ENCODE measurements around the gene PCSK5.
"Not testable (repeated sequence)": the region's sequence is repeated elsewhere in the genome, so short reads cannot be mapped to it uniquely, and the experiment has no call there.

PCSK5 gene

DNA sequence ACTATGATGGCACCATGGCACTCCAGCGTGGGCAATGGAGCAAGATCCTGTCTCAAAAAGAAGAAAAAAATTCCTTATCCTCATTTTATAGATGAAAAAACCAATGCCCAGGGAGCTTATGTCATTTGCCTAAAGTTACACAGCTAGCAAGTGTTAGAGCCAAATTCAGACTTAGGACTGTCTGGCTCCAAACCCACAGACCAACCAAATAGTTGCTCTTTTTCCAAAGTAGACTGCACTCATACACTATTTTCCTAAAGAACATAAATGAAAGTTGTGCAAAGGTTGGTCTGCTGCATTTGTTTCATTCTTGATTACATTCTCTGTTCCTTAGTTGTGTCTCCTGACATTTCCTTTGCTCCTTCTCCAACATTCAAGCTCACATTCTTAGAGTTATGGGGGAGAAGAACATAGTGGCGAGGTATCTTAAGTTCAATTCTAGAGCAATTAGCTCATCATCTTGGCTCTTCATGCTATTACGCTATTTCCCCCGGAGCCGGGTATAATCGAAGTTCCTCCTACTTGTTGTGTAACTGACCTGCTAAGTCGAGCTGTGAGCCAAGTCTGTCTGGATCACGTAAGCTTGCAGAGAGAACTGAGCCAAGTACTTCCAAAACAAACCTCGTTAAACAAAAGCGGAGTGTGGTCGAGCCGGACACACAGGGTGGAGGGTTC is 365.4 kb downstream of the PCSK5 start:
- no peak for DNase-seq

DNA sequence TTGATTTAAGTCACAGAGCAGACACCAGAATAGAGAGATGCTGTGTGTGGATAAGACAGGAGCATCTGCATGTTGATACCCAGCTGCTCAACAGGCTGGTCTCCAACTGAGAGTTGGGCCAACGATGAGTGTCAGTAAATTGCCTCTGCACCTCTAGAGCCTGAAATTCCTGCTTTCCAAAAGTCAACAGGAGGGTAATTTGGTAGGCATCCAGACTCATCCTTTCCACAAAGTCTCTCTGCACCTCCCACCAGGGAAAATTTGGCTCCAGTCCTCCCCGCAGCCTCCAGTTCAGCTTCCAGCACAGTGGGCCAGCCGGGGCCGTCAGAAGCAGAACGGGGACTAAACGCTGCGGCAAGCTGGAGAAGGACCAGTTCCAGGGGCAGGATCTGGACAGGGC is 366.8 kb downstream of the PCSK5 start:
- DNase-seq, result no peak

DNA sequence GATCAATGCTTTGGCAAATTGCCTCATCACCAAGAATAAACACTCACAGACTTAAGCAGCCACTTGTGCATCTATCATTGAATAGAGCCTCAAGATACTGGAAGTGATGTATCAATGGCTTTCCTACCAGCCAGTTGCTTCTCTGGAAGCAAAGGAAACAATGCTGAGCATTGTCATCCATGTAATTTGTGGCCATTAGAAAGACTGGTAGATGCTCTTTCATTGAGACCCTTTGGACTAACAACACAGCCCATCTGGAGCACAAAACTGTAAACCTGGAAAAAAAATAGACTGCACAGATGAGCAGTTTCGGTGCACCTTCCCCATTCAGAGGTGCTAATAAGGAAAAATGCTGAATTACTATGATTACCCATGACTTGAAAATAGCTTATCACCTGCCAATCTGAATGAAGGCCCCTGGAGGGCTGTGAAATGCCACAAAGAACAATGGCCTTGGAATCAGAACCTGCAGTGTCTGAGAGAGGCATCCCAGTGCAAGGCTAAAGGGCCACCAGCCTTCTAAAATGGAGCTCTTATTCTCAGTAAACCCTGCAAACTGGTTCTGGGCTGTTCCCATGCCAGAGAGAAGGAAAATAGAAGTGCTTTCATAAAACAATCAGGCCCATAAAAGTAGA is 376.3 kb downstream of the PCSK5 start:
- DNase-seq, result no peak

GRCh38 chr9:76267284-76267652 is 376.8 kb downstream of the PCSK5 start:
- no peak for DNase-seq

GRCh38 chr9:76269789-76270188 is 379.3 kb downstream of the PCSK5 start:
- DNase-seq, result no peak

- no peak for DNase-seq
Measured at GRCh38 chr9:76271755-76272154, 381.3 kb downstream of the PCSK5 start.

DNA sequence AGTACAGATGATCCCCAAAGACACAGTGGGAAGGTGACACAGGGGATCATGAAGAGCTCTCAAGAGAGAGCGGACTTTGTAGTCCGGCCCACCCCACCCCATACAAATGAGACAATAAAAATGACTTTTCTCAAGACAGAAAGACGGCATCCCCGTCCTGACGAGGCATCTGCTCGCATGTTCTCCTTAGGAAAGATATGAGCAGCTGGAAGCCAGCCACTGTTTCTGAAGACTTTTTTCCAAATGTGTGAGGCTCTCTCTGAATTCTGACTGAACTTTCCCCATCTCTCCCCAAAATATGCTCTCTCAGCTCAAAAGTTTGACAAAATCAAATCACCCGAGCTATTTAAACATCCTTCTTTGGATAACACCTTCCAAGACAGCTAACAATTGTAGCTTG is 398.6 kb downstream of the PCSK5 start:
- DNase-seq, result no peak

DNA sequence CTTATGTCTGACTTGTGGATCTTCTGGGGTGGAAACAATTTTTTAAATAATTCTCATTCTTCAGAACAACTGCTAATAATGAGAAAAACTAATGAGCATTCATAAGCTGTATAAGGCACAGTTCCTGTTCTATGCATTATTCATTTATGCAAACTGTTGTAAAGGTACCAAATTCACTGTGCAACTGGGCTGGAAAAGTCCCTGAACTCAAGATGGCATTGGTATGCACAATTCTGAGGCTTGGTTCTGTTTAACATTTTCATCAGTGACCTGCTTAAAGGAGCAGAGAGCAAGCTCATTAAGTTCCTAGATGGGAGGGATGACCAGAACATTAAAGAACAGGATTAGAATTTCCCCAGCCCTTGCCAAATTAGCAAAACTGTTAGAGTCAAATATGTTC is 399.2 kb downstream of the PCSK5 start:
- DNase-seq, result no peak

DNA sequence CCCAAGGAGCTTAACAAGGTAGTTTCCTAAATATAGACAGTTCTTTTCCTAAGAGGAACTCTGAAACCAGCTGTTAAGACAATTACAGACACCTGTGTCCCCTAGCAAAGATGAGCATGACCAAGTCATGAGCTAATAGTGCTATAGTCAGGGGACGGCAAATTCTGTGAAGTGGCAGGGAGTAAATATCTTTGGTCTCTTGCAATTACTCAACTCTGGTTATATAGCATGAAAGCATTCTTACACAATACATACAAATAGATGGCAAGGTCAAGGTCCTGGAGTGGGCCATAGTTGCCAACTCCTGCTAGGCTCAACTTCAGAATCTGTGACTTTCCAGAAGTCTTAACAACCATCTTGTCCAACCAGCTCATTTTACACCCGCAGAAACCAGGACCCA is 400.1 kb downstream of the PCSK5 start:
- DNase-seq, result no peak

DNA sequence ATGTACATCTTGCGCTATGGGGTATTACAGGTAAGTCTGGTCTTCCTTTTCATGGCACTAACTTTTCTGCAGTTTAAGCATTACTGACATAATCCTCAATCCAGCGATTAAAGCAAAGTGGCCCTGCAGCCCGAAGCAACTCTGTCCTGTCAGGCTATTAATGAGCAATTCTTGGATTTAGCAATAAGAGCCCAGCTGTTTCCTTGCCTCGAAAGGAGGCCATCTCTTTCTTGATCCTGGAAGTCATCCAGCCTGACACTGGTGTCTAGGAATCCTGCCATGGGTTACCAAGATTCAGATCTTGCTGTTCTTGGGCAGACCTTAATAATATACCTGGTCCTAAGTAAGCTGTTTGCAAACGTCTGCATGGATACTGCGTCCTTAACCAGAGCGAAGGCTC is 401.8 kb downstream of the PCSK5 start:
- no peak for DNase-seq

- DNase-seq, result no peak
Measured at GRCh38 chr9:76292658-76293057, 402.2 kb downstream of the PCSK5 start.

DNA sequence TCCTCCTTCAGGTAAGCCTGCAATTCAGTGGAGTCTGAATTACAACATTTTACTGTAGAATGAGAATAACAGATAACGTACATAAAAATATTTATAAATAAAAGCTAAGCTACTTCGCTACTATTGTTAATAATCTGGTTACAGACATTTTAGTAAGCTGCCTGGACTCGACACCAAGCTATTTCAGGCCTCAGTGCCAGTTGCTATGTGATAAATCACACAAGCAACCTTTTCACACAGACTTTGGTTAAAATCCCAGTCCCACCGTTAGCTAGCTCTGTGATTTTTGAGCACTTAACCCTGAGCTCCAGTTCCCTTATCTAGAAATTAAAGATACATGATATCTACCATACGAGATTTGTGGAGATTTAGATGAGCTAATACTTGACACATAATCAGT is 403.8 kb downstream of the PCSK5 start:
- no peak for DNase-seq

- no peak for DNase-seq
Measured at GRCh38 chr9:76296561-76297310, 406.3 kb downstream of the PCSK5 start.

- DNase-seq, result no peak
Measured at GRCh38 chr9:76297721-76298239, 407.3 kb downstream of the PCSK5 start.

- no peak for DNase-seq
Measured at GRCh38 chr9:76298521-76299144, 408.2 kb downstream of the PCSK5 start.

DNA sequence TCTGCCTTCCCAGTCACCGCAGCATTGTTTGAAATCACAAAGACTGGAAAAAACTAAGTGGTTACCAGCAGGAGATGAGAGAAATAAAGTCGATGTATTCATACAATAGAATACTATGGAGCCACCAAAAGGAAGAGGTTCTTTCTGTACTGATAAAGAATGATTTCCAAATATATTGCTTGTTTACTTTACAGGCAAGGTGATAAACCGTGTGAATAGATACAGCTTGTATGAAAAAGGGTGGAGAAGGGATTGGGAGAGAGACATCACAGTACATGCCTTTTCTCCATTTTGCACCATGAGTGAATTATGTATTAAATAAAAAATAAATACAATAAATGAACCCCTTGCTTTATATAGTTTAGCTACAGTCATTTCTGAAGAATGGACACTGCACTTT is 412.1 kb downstream of the PCSK5 start:
- DNase-seq, result no peak

GRCh38 chr9:76302947-76303550 is 412.6 kb downstream of the PCSK5 start:
- DNase-seq, result no peak

DNA sequence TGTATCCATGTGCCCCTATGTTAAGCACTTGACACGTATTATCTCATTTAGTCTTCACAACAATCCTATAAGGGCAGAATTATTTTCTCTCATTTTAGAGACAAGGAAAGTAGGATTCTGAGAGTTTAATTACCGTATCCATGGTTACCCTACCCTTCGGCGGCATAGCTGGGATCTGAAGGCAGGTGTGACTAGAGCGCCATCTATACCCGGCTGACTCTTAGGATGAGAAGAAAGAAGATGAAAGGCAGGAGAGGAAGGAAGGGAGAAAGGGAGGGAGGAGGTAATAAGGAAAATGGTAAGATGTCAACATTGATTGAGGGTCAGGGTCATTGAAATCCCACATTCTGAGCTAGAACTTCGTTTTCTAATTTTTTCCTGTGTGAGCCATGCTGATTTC is 416.6 kb downstream of the PCSK5 start:
- not testable (repeated sequence) for DNase-seq

DNA sequence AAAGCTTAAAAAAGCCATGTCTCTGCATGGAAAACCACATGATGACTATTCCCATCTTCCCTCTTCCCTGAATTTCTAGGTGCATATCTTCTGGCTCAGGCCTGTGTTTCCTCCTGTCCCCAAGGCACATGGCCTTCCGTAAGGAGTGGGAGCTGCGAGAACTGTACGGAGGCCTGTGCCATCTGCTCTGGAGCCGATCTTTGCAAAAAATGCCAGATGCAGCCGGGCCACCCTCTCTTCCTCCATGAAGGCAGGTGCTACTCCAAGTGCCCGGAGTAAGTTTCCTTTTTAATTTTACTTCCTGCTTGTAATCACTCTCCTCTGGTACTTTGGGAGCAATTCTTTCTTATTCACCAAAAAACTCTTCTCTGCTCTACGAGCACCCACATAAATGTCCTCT is 420.1 kb downstream of the PCSK5 start:
- no peak for DNase-seq

GRCh38 chr9:76310991-76311390 is 420.5 kb downstream of the PCSK5 start:
- DNase-seq, result no peak

DNA sequence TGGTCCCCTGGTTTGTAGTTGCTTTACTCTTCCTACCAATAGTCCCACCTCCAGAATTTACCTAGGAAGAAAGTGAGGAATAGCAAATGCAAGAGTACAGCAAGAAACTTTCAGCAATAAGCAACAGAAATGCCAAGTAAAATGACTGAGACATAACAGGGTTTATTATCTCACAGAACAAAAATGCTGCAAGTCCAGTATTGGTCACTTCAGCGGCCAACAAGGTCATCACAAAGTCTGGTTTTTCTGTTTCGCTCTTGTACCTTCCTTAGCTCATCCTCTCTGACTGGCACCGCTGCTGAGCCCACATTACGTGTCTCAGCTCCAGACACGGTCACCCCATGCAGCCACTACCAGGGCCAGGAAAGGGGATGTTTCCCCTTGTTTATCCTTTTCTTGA is 421.1 kb downstream of the PCSK5 start:
- no peak for DNase-seq

DNA sequence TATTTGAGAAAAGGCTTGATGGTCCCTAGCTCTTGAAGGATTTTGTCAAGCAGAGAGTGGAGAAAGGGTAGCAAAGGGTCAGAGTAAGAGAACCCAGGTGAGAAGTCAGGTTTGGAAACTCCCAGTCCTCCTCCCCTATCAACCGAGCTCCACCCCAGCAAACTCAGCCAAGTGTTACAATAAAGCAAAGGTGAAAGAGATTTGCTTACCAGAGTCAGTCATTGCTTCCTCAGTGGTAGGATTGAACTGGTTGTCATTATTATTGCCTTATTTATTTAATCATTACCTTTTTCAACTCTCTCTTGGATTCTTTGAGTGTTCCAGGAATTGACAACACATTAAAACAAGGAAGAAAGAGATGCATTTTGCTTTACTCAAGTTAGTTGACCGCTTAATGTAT is 423.3 kb downstream of the PCSK5 start:
- no peak for DNase-seq

DNA sequence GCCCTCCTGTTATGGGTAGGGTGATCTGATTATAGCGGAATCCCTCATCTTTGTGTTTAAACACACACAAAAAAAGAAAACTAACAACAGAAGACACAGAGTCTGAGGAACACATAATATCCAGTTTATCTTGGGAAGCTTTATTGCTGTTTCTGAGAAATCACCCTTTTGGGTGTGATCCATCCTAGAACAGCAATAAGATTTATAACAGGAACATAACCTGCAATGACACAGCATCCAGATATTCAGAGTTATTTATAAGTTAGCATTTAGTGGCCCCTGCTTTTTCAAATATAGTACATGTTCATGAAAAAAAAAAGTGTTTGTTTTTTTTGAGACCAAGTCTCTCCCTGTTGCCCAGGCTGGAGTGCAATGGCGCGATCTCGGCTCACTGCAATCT is 423.8 kb downstream of the PCSK5 start:
- DNase-seq, result no peak
